ENCODE measurements around the gene ZNF263.
A peak's percentile ranks its signal among the peaks of the same experiment; 100 is the strongest.
"Not testable (repeated sequence)": the region's sequence is repeated elsewhere in the genome, so short reads cannot be mapped to it uniquely, and the experiment has no call there.

ZNF263 gene

DNA sequence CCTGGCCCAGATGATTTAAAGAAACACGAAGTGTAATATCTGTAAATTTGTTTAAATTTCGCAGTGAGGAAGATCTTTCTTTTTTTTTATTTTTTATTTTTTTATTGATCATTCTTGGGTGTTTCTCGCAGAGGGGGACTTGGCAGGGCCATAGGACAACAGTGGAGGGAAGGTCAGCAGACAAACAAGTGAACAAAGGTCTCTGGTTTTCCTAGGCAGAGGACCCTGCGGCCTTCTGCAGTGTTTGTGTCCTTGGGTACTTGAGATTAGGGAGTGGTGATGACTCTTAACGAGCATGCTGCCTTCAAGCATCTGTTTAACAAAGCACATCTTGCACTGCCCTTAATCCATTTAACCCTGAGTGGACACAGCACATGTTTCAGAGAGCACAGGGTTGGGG, 12.6 kb upstream of the ZNF263 start:
- DNase-seq, result not testable (repeated sequence)

DNA sequence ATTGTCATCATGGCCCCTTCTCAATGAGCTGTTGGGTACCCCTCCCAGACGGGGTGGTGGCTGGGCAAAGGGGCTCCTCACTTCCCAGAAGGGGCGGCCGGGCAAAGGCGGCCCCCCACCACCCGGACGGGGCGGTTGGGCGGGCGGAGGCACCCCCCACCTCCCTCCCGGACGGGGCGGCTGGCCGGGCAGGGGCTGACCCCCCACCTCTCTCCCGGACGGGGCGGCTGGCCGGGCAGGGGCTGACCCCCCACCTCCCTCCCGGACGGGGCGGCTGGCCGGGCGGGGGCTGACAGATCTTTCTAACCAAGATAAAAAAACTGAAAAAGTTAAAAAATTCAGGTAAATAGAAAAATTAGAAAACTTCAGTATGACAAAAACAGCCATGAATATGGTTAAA, 12.0 kb upstream of the ZNF263 start:
- DNase-seq, result not testable (repeated sequence)

- DNase-seq, result no peak
These were observed 8.8 kb upstream of the ZNF263 start for GRCh38 chr16:3274490-3274889.

GRCh38 chr16:3274947-3275346, 8.3 kb upstream of the ZNF263 start:
- DNase-seq, result no peak

DNA sequence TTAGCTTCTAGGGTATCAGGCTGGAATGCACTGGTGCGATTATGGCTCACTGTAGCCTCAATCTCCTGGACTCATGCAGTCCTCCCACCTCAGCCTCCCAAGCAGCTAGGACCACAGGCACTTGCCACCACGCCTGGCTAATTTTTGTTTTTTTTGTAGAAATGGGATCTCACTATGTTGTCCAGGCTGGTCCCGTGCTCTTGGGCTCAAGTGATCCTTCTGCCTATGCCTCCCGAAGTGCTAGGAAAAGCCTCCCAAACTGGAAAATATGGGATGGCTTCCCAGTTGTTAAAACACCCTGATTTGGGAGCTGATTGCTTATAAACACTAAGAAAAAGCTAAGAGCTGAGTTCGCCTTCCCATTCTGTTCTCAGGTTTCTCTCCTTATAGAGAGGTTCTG, 6.6 kb upstream of the ZNF263 start:
- no peak for DNase-seq

DNA sequence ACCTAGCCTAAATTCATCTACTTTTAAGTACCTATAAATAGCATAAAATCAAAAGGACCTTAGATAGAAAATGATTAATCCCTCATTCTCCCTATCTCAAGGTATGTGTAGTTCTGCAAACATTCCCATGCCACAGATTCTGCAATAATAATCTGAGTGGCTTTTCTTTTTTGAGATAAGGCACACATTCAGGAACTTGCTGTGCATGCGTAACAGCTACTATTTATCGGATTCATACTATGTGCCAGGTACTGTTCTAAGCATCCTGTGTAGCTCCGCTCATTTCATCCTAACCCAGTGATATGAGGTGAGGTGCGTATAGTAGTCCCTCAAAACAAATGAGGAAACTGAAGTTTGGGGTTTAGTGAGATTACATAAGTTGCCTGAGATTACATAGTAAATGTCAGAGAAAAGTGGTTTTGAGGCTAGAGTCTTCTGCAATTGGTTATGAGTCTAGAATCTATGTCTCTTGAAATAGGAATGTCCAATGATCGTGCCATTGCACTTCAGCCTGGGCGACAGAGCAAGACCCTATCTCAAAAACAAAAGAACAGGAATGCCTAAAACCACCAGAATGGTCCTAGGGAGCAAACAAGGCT, 2.0 kb upstream of the ZNF263 start:
- DNase-seq, result no peak

GRCh38 chr16:3282103-3282729, 1.1 kb upstream of the ZNF263 start:
- DNase-seq, result peak; percentile 68

- no peak for DNase-seq
These were observed 504 bp downstream of the ZNF263 start for GRCh38 chr16:3283543-3284447.

GRCh38 chr16:3285131-3285530, 1.8 kb downstream of the ZNF263 start:
- DNase-seq, result no peak

GRCh38 chr16:3289998-3290673, 6.8 kb downstream of the ZNF263 start:
- DNase-seq, result no peak

- DNase-seq, result no peak
These were observed 9.3 kb downstream of the ZNF263 start for GRCh38 chr16:3292604-3293003.

DNA sequence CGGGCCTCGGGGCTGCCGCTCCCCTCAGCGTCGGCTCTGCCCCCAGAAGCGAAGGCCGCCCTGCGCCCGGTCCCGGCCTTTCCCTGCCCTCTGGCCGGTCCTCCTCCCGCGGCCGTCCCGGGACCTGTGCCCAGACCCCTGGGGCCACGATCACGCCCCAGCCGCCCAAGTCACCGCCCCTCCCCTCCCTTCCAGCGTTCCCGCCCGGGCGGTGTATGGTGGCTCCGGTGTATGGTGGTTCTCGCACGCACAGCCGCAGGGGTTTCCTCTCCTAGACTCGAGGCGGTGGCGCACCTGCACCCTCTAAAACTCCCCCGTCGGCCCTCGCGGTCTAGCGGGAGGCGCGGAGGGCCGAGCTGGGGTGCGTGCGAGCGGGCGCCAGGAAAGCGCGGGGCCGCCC, 11.9 kb downstream of the ZNF263 start:
- no peak for DNase-seq

GRCh38 chr16:3295783-3296182, 12.5 kb downstream of the ZNF263 start:
- DNase-seq, result no peak

- no peak for DNase-seq
These were observed 21.1 kb downstream of the ZNF263 start for GRCh38 chr16:3304370-3304769.

DNA sequence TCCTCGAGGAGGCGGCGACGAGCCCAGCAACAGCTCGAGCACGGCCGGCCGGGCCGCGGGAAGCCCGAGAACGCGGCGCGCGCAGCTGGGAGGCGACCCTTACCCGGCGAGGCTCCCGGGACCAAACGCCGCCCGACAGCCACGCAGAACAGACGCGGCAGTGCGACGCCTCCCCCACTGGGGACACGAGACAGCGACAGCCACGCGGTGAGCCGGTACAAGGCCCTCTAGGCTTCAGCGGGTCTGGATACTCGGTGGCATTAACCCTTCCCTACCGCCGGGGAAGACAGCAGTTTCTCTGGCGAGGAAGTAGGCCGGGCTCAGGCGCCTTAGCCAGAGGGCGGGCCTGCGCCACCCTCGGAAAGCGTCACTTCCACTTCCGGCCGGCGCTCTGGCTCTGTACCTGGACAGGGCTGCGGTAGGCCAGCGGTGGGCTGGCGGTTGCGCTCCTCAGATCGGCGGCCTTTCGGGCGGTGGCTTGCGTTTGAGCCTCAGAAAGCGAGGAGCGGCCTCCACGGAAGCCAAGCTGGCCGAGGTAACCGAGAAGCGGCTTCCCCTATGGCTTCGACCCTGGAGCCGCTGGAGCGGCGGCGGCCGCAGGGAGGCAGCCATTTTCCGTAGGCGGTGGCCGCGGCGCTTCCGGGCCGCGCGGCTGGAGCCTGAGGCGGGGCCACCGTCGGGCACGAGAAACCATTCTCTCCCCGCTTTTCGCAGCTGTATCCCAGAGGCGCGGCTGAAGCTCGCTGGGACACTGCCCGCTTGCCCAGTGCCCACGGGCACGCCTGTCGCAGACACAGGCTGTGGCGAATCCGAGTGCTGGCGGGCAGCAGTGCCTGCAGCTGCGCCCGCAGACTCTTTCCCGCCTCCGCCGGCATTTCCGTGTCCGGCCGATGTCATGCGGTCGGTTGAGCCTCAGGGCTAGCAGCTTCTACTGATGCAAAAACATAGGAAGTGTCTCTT, 22.1 kb downstream of the ZNF263 start, which contains the start of the genes TIGD7 and ZNF75A:
TSS of gene TIGD7 (minus strand) at position 322 of the 960 bp plus-strand sequence. CDS start 4,816 bp downstream, outside the sequence.
TSS of gene ZNF75A (plus strand) at position 389 of the 960 bp plus-strand sequence. CDS start 2,932 bp downstream, outside the sequence.
- no peak for DNase-seq

DNA sequence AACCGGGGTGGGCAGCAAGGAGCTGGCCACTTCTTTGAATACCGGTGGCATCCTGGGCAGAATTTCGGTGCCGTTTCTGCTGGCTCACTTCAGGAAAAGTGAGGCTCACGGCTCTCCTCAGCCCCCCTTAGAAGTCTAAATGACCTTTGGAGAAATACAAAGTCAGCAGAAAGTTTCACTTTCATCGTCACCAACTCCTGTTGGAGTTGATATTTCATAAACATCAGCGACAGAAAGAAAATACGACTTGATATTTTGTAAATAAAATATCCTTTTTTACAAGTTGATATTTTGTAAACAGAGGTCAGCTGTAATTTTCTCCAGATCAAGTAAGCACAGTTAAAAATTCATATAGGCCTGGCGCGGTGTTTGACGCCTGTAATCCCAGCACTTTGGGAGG, 22.8 kb downstream of the ZNF263 start:
- no peak for DNase-seq

DNA sequence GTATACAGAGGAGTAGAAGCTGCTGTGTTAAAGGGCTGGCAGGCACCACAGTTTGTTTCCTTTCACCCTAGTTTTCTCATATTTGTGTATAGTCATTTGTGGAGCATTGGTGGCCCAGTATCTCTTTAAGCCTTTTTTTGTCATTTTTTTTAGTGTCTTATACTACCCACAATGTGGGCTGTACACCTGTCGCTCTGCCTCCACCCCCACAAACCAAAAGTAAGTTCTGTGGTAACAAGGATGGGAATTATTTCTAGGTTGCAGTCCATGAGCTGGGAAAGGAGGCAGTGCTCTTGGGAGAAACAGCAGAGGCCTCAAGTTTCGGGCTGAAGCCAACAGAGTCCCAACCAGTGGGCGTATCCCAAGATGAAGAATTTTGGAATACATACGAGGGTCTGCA, 28.2 kb downstream of the ZNF263 start:
- no peak for DNase-seq

- no peak for DNase-seq
These were observed 34.2 kb downstream of the ZNF263 start for GRCh38 chr16:3317315-3317999.

- no peak for DNase-seq
These were observed 38.5 kb downstream of the ZNF263 start for GRCh38 chr16:3321816-3322215.

DNA sequence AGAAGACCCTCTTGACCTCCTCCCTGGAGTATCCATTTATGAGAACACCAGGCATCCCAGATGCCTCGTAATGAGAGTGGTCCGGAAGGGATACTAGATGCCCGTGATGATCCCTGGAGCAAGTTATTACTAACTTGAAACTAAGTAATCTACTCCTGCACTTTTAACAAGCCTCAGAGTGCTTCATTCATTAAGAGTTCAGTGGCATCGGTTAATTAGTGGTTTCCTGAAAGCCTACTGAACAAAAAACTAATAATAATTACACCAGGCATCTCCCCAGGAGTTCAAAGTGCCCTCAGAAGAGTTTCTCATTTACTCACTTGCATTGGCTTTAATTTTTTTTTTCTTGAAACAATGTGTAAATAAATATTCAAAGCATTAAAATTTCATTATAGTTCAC, 44.2 kb downstream of the ZNF263 start:
- no peak for DNase-seq

DNA sequence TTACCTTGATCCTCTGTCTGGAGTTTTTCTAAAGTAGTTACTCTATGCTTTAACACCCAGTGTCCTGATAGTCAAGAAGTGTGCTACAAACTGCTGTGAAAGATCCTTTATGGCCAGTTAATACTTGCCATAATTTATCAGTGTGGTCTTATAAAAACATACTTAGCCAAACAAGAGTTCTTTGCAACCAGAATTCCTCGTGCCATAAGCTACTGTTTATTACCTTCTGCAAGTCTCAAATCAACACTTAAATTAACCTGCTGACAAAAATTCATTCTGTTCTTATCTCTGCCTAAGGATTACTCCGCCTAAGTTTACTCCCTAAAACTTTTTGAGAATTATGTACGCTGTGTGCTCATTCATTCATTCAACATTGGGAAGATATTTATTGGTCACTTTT, 44.8 kb downstream of the ZNF263 start:
- no peak for DNase-seq
